GM23248 (cell line): ENCODE results near the gene MALAT1. TPM values are rescaled to one million over a fixed set of nuclear protein-coding genes. Genes with fewer than 3 reads are reported as not detected.
A peak's percentile ranks its signal among the peaks of the same experiment; 100 is the strongest.
"Not testable (repeated sequence)": the region's sequence is repeated elsewhere in the genome, so short reads cannot be mapped to it uniquely, and the experiment has no call there.

Experiments
- DNase-seq: peaks from one replicate; pipeline ENCODE4 v3.0.0-alpha.2; 2015
- H2AFZ ChIP-seq: fragments of 200-600 bp; sonication (generic); 2 replicates; pipeline ENCODE4 v1.6.1; 2016; ENCODE audit warnings: antibody characterized with exemption
- H3F3A ChIP-seq: fragments of 200-600 bp; sonication (generic); 2 replicates; pipeline ENCODE4 v1.6.1; 2016; ENCODE audit warnings: mild to moderate bottlenecking, antibody characterized with exemption, mixed run types; ENCODE audit not compliant: insufficient read depth
- H3K27ac ChIP-seq: fragments of 200-600 bp; sonication (generic); 2 replicates; pipeline ENCODE4 v1.5.1; 2016; ENCODE audit warnings: mild to moderate bottlenecking
- H3K27me3 ChIP-seq: fragments of 200-600 bp; sonication (generic); replicated peaks from 2 replicates; pipeline ENCODE4 v1.6.1; 2016; ENCODE audit warnings: mild to moderate bottlenecking; ENCODE audit not compliant: insufficient read depth
- H3K36me3 ChIP-seq: fragments of 200-600 bp; sonication (generic); 2 replicates; pipeline ENCODE4 v1.6.1; 2016; ENCODE audit warnings: low read depth, mild to moderate bottlenecking
- H3K4me1 ChIP-seq: fragments of 200-600 bp; sonication (generic); 2 replicates; pipeline ENCODE4 v1.6.1; 2016; ENCODE audit warnings: mild to moderate bottlenecking; ENCODE audit not compliant: insufficient read depth
- H3K4me2 ChIP-seq: fragments of 200-600 bp; sonication (generic); one replicate; pipeline ENCODE4 v1.6.1; 2016; ENCODE audit warnings: mild to moderate bottlenecking; ENCODE audit not compliant: unreplicated experiment
- H3K4me3 ChIP-seq: fragments of 200-600 bp; sonication (generic); 2 replicates; pipeline ENCODE4 v1.5.1; 2016; ENCODE audit warnings: mild to moderate bottlenecking
- H3K79me2 ChIP-seq: fragments of 200-600 bp; sonication (generic); 2 replicates; pipeline ENCODE4 v1.6.1; 2016; ENCODE audit warnings: mild to moderate bottlenecking; ENCODE audit not compliant: insufficient read depth
- H3K9ac ChIP-seq: fragments of 200-600 bp; sonication (generic); 2 replicates; pipeline ENCODE4 v1.6.1; 2016; ENCODE audit warnings: mild to moderate bottlenecking
- H3K9me2 ChIP-seq: fragments of 200-600 bp; sonication (generic); 2 replicates; pipeline ENCODE4 v1.6.1; 2016; ENCODE audit warnings: mixed run types, mild to moderate bottlenecking, moderate library complexity; ENCODE audit not compliant: insufficient read depth
- H3K9me3 ChIP-seq: fragments of 200-600 bp; sonication (generic); one replicate; pipeline ENCODE4 v1.6.1; 2017; ENCODE audit warnings: low read depth
- H4K20me1 ChIP-seq: fragments of 200-600 bp; sonication (generic); 2 replicates; pipeline ENCODE4 v1.6.0; 2016; ENCODE audit not compliant: insufficient read depth
- EZH2 ChIP-seq: fragments of 200-600 bp; sonication (generic); IDR thresholded peaks from 2 replicates; pipeline ENCODE4 v1.6.1; 2018; ENCODE audit warnings: antibody characterized with exemption, mild to moderate bottlenecking; ENCODE audit not compliant: insufficient read depth, poor library complexity, severe bottlenecking
- EZH2phosphoT487 ChIP-seq: fragments of 200-600 bp; sonication (generic); IDR thresholded peaks from 2 replicates; pipeline ENCODE4 v1.6.1; 2018; ENCODE audit warnings: antibody characterized with exemption, moderate library complexity, mild to moderate bottlenecking, low read depth; ENCODE audit not compliant: insufficient read depth
- WGBS, 2 experiments: methylation state at CpG; one replicate each; pipeline ENCODE4 v1.1.6; 2015 to 2017; ENCODE audit warnings: low lambda C conversion rate in 2 of 2, low coverage in 1 of 2; ENCODE audit errors: missing lambda C conversion rate in 2 of 2; 5-methylcytosine and 5-hydroxymethylcytosine counted together
- in situ Hi-C: fragments of 300-500 bp; cut with MboI; formaldehyde crosslinking; loops from 2 replicates; pipeline ENCODE4 v1.15.0; 2020
- polyA plus RNA-seq: library from polyadenylated mRNA; unstranded; fragments of >200 nt; fragmentation: Nextera tagmentation; extraction: Ambion mirVana; gene quantifications from 2 replicates; pipeline ENCODE4 v1.2.1, GENCODE V29; 2016
- total RNA-seq: library from RNA; depleted of rRNA; stranded (reverse); fragments of >200 nt; shearing (Covaris generic); gene quantifications from 2 replicates; pipeline ENCODE4 v1.2.3, GENCODE V29; 2014

MALAT1 gene
- total and polyA plus RNA-seq, 2 experiments from 2014 or later = 2,638 to 13,207 TPM

GRCh38 chr11:65454311-65454695 lies 44.5 kb upstream of the MALAT1 start:
- Histone ChIP-seq H4K20me1 (no peaks in the 10 kb centered on the region), H3K9me2 (no peaks in the 10 kb centered on the region), H3K27ac (peak overlapping the region; percentile 96), H3K4me1 (peaks cover 44% of the 10 kb centered on the region), H3K9me3 (no peaks in the 10 kb centered on the region), H3K79me2 (peaks cover 55% of the 10 kb centered on the region), H3F3A (peaks cover 42% of the 10 kb centered on the region), H3K4me2 (peak overlapping the region; percentile 96), H3K27me3 (no peaks in the 10 kb centered on the region), H3K4me3 (peak overlapping the region; percentile 76), H3K36me3 (no peaks in the 10 kb centered on the region), H2AFZ (no peak overlapping the region), H3K9ac (peak overlapping the region; percentile 93)
- TF ChIP-seq EZH2phosphoT487 = no peak
- 2 to 5% methylated on average over 10 of the region's 10 CpGs for WGBS, 2 experiments
- peak; percentile 81 for DNase-seq
- in situ Hi-C loops = no loop called here

- peaks cover 38% of the 10 kb centered on the region for H3F3A ChIP-seq
- H3K27ac ChIP-seq = peak overlapping the region; percentile 96
- peak overlapping the region; percentile 76 for H3K4me3 ChIP-seq
- WGBS, 2 experiments = 1% methylated on average over 28 to 47 of the region's 47 CpGs
- no peaks in the 10 kb centered on the region for H3K9me2 ChIP-seq
- no peaks in the 10 kb centered on the region for H3K27me3 ChIP-seq
- no peak overlapping the region for H2AFZ ChIP-seq
- peak overlapping the region; percentile 93 for H3K9ac ChIP-seq
- TF ChIP-seq EZH2 = no peak
- no peak for TF ChIP-seq EZH2phosphoT487
- no peaks in the 10 kb centered on the region for H4K20me1 ChIP-seq
- H3K36me3 ChIP-seq = no peaks in the 10 kb centered on the region
- peaks cover 54% of the 10 kb centered on the region for H3K79me2 ChIP-seq
- peak overlapping the region; percentile 96 for H3K4me2 ChIP-seq
- DNase-seq = peak; percentile 89
- in situ Hi-C loops = no loop called here
- H3K9me3 ChIP-seq = no peaks in the 10 kb centered on the region
- peaks cover 43% of the 10 kb centered on the region for H3K4me1 ChIP-seq
Measured at GRCh38 chr11:65454696-65455456, 44.0 kb upstream of the MALAT1 start.

- H3K36me3 ChIP-seq = no peaks in the 10 kb centered on the region
- no peak overlapping the region for H2AFZ ChIP-seq
- WGBS, 2 experiments = 5 to 8% methylated on average over 3 of the region's 3 CpGs
- no peaks in the 10 kb centered on the region for H3K9me3 ChIP-seq
- peak; percentile 70 for DNase-seq
- peak overlapping the region; percentile 96 for H3K27ac ChIP-seq
- peak overlapping the region; percentile 96 for H3K4me2 ChIP-seq
- no peaks in the 10 kb centered on the region for H3K27me3 ChIP-seq
- H3K79me2 ChIP-seq = peaks cover 53% of the 10 kb centered on the region
- no peaks in the 10 kb centered on the region for H4K20me1 ChIP-seq
- in situ Hi-C loops = no loop called here
- peak overlapping the region; percentile 93 for H3K9ac ChIP-seq
- peak overlapping the region; percentile 76 for H3K4me3 ChIP-seq
- no peaks in the 10 kb centered on the region for H3K9me2 ChIP-seq
- H3K4me1 ChIP-seq = peaks cover 43% of the 10 kb centered on the region
- TF ChIP-seq EZH2phosphoT487 = no peak
- no peak for TF ChIP-seq EZH2
- peaks cover 38% of the 10 kb centered on the region for H3F3A ChIP-seq
Measured at GRCh38 chr11:65456418-65456817, 42.4 kb upstream of the MALAT1 start.

- H3K9me3 ChIP-seq = no peaks in the 10 kb centered on the region
- no peaks in the 10 kb centered on the region for H3K27me3 ChIP-seq
- no peak overlapping the region for H3K4me3 ChIP-seq
- no peak for TF ChIP-seq EZH2
- no peak for TF ChIP-seq EZH2phosphoT487
- 70 to 77% methylated on average over 7 of the region's 7 CpGs for WGBS, 2 experiments
- peaks cover 21% of the 10 kb centered on the region for H3K4me1 ChIP-seq
- no peak for DNase-seq
- no peak overlapping the region for H3K4me2 ChIP-seq
- H2AFZ ChIP-seq = no peak overlapping the region
- in situ Hi-C loops = no loop called here
- H3K9me2 ChIP-seq = no peaks in the 10 kb centered on the region
- no peak overlapping the region for H3K27ac ChIP-seq
- H3K36me3 ChIP-seq = no peaks in the 10 kb centered on the region
- peaks cover 17% of the 10 kb centered on the region for H3F3A ChIP-seq
- H4K20me1 ChIP-seq = no peaks in the 10 kb centered on the region
- H3K79me2 ChIP-seq = peaks cover 57% of the 10 kb centered on the region
- no peak overlapping the region for H3K9ac ChIP-seq
Measured at GRCh38 chr11:65459552-65459951, 39.3 kb upstream of the MALAT1 start.

GRCh38 chr11:65465471-65465870 lies 33.4 kb upstream of the MALAT1 start:
- H3K4me3 ChIP-seq, DNase-seq, H2AFZ ChIP-seq, H3K4me1 ChIP-seq, H3K9ac ChIP-seq, H4K20me1 ChIP-seq, H3K4me2 ChIP-seq, H3K9me2 ChIP-seq, H3K9me3 ChIP-seq, H3K27ac ChIP-seq, H3F3A ChIP-seq, H3K36me3 ChIP-seq, in situ Hi-C loops, H3K27me3 ChIP-seq: not testable (repeated sequence)
- peaks cover 39% of the 10 kb centered on the region for H3K79me2 ChIP-seq
- 91 to 95% methylated on average over 18 of the region's 18 CpGs for WGBS, 2 experiments

GRCh38 chr11:65467306-65467705 lies 31.5 kb upstream of the MALAT1 start:
- H3K9me2 ChIP-seq, H3K9ac ChIP-seq, H3K4me2 ChIP-seq, H3K27ac ChIP-seq, in situ Hi-C loops, H4K20me1 ChIP-seq, H3K36me3 ChIP-seq, H3K9me3 ChIP-seq, H3K4me3 ChIP-seq, H3K27me3 ChIP-seq, DNase-seq, H2AFZ ChIP-seq: not testable (repeated sequence)
- Histone ChIP-seq H3F3A (peaks cover 16% of the 10 kb centered on the region), H3K4me1 (peaks cover 13% of the 10 kb centered on the region), H3K79me2 (peaks cover 49% of the 10 kb centered on the region)
- WGBS, 2 experiments = 90 to 91% methylated on average over 6 of the region's 6 CpGs
